ENCODE measurements around the gene TMPRSS3.

- TF ChIP-seq CTCF (IDR thresholded peaks at IDR 0.05) (no peak), EZH2phosphoT487 (IDR thresholded peaks at IDR 0.05) (no peak), EZH2 (IDR thresholded peaks at IDR 0.05) (no peak)
Observed at GRCh38 chr21:42374864-42375499, 20.9 kb downstream of the TMPRSS3 start.

Data from neural progenitor cell (in vitro differentiated cells).